SK-MEL-5 (cell line): ENCODE data around the gene TRAF2. TPM values are rescaled to one million over a fixed set of nuclear protein-coding genes. Genes with fewer than 3 reads are reported as not detected.
"Not testable (repeated sequence)": the region's sequence is repeated elsewhere in the genome, so short reads cannot be mapped to it uniquely, and the experiment has no call there.

Experiments used
- DNase-seq: peaks from one replicate; pipeline ENCODE4 v3.0.0-alpha.2; 2016; ENCODE audit warnings: low read depth, low spot score
- in situ Hi-C: cut with HindIII; loops from 2 replicates; pipeline ENCODE4 v1.10.0; 2016; ENCODE audit warnings: low sequenced_read_pairs, high pct_unique_total_duplicates, low pct_unique_long_range_greater_than_20kb
- polyA plus RNA-seq, 2 experiments: library from polyadenylated mRNA; depleted of rRNA; stranded (reverse); fragments of >200 nt; gene quantifications; 2 replicates each; pipeline ENCODE4 v1.2.3, GENCODE V29; 2015
- total RNA-seq: library from RNA; depleted of rRNA; stranded (reverse); fragments of >200 nt; shearing (Covaris generic); gene quantifications from 2 replicates; pipeline ENCODE4 v1.2.3, GENCODE V29; 2014; rRNA removed

The TRAF2 gene, protein sequence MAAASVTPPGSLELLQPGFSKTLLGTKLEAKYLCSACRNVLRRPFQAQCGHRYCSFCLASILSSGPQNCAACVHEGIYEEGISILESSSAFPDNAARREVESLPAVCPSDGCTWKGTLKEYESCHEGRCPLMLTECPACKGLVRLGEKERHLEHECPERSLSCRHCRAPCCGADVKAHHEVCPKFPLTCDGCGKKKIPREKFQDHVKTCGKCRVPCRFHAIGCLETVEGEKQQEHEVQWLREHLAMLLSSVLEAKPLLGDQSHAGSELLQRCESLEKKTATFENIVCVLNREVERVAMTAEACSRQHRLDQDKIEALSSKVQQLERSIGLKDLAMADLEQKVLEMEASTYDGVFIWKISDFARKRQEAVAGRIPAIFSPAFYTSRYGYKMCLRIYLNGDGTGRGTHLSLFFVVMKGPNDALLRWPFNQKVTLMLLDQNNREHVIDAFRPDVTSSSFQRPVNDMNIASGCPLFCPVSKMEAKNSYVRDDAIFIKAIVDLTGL
- total RNA-seq: 13.5 and 16.4 TPM in 2 replicates
- 29.8 and 36.4 TPM in 2 replicates for polyA plus RNA-seq (2015; cell fraction: cytosol; rRNA removed)
- polyA plus RNA-seq (2015; cell fraction: nucleus; rRNA removed): 43.3 and 44.2 TPM in 2 replicates

DNA sequence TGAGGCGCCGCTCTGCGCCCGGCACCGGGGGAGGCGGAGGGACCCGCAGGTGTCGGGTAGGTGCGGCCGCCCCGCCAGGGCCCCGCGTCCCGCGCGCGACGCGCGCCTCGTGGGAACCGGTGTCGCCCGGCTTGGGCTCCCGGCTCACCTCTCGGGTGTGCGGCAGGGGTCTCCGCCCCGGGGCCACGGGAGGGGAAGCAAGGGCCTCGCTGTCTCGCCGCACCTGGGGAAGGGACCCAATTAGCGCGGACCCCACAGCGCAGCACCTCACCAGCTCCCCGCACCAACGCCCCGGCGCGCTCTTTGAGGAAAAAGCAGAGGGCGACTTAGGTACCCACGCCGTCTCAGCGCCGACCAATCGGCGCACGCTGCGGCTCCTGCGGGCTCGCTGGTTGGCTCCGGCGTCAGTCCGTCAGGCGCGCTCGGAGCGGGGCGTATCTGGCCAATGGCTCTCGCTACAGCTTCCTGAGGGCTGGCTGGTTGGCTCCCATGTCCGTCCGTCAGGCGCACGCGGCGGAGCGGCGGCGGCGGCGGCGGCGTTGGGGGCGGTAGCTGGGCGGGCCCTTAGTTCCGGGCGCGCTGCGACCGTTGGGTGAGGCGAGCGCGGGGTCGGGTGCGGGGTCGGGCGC, at the start of gene TRAF2:
Gene TRAF2 (plus strand): TSS at position 567 of the 629 bp plus-strand sequence. CDS start 12,225 bp downstream, outside the sequence.
- peak; percentile 97 for DNase-seq
- in situ Hi-C loops: no loop called here

DNA sequence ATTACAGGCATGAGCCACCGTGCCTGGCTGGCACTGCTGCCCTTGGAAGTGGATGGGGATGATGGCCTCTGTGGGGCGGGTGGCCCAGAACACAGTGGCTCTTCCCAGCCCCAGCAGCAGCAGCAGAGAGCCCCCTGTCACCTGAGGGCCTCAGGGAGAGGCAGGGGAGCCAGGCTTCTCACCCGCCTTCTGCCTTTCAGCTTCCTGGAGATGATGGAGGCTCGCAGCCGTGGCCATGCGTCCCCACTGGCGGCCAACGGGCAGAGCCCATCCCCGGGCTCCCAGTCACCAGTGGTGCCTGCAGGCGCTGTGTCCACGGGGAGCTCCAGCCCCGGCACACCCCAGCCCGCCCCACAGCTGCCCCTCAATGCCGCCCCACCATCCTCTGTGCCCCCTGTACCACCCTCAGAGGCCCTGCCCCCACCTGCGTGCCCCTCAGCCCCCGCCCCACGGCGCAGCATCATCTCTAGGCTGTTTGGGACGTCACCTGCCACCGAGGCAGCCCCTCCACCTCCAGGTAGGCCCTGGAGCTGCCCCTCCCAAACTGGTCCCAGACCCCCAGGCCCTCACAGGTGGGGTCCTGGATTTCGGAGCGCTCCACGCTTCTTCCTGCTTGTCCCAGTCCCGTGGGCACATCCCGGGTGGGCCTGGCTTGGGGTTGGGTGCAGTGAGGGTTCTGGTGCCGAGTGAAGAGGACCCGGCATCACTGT, 49.0 kb upstream of the TRAF2 start:
- DNase-seq: no peak
- in situ Hi-C loops: no loop called here

DNA sequence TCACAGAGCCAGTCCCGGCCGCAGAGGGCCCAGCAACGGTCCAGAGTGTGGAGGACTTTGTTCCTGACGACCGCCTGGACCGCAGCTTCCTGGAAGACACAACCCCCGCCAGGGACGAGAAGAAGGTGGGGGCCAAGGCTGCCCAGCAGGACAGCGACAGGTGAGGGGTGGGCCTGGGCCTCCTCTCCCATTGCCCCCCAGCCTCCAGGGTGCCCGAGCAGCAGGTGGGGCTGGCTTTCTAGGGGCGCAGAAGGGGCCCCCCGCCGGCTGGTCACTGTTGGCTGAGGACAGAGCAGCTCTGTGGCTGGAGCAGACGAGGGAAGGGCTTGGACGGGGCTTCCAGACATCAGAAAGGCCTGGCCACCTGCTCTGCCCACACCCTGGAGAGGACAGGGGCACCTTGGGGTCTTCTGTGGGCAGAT, 48.4 kb upstream of the TRAF2 start:
- DNase-seq, in situ Hi-C loops: not testable (repeated sequence)

DNA sequence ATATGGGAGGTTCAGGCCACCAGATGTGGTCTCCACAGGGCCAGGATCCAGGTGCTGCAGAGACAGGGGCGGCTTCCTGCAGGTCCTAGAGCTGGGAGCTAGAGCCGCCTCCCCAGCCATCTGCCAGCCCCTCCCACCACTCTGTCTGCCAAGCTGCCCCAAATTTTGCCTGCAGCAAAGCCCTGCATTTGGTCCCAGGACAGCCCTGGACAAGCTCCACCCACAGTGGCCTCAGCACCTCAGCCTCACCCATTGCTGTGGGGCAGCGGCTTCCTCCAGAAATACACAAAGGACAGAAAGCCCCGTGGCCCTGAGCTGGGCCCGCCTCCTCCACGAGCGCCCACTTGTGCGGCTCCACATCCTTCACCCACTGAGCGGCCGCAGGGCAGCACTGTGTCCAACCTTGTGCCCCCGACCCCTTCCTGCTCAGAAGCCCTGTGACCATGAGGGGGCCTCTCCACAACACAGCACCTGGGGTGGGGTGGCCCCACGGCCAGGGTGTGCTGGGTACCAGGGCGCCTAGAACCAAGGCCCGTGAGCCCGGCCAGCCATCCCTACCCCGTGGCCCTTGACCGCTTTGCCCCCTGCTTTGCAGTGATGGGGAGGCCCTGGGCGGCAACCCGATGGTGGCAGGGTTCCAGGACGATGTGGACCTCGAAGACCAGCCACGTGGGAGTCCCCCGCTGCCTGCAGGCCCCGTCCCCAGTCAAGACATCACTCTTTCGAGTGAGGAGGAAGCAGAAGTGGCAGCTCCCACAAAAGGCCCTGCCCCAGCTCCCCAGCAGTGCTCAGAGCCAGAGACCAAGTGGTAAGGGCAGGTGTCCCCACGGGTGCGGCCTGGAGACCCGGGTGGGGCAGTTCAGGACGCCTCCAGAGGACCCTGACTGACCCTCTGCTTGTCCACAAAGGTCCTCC, 47.7 kb upstream of the TRAF2 start:
- in situ Hi-C loops: no loop called here
- no peak for DNase-seq

DNA sequence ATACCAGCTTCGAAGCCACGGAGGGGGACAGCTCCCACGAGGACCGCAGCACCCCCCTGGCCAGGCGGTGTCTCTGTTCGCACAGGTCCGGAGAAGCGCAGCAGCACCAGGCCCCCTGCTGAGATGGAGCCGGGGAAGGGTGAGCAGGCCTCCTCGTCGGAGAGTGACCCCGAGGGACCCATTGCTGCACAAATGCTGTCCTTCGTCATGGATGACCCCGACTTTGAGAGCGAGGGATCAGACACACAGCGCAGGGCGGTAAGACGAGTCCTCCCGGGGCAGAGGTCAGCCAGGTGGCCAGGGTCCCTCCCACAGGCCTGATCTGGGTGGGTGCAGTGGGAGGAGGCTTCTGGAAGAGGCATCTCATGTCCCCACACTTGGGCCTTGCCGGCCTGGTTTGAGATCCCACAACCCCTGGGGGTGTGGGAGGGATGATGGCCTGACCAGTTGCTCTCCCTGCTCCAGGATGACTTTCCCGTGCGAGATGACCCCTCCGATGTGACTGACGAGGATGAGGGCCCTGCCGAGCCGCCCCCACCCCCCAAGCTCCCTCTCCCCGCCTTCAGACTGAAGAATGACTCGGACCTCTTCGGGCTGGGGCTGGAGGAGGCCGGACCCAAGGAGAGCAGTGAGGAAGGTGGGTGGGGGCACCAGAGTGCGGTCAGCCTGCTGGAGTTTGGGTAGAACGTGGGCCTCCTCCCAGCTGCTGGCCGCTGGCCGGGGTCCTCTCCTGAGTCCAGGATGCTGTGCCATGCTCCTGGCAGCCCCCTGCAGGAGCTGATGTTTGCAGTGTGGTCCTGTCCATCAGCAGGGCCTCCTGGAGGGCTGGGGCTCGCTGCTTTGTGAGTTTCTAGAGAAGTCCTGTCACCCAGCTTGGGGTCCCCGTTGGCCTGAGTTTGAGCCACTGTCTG, 46.8 kb upstream of the TRAF2 start:
- DNase-seq: no peak
- in situ Hi-C loops: no loop called here

DNA sequence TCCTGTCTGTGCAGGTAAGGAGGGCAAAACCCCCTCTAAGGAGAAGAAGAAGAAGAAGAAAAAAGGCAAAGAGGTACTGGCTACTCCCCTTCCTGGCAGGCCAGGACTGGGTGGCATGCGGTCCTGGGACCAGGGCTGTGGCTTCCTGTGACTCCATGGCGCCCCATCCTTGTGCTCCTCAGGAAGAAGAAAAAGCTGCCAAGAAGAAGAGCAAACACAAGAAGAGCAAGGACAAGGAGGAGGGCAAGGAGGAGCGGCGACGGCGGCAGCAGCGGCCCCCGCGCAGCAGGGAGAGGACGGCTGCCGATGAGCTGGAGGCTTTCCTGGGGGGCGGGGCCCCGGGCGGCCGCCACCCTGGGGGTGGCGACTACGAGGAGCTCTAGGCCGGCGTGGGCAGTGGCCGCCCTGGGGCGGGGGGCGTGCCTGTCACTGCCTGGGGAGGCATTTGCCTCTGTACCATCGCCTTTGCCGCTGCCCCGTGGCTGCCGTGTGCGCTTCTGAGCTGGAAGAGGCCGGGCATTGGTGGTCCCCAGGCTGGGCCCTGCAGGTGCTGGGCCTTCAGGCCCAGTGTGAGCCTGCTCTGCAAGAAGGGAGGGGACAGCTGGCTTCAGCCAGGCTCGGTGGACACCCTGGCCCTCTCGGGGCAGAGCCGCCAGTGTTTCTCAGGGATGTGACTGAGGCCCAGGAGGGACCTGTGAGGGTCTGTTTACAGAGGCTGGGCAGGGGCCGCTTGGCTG, 46.0 kb upstream of the TRAF2 start:
- in situ Hi-C loops: no loop called here

DNA sequence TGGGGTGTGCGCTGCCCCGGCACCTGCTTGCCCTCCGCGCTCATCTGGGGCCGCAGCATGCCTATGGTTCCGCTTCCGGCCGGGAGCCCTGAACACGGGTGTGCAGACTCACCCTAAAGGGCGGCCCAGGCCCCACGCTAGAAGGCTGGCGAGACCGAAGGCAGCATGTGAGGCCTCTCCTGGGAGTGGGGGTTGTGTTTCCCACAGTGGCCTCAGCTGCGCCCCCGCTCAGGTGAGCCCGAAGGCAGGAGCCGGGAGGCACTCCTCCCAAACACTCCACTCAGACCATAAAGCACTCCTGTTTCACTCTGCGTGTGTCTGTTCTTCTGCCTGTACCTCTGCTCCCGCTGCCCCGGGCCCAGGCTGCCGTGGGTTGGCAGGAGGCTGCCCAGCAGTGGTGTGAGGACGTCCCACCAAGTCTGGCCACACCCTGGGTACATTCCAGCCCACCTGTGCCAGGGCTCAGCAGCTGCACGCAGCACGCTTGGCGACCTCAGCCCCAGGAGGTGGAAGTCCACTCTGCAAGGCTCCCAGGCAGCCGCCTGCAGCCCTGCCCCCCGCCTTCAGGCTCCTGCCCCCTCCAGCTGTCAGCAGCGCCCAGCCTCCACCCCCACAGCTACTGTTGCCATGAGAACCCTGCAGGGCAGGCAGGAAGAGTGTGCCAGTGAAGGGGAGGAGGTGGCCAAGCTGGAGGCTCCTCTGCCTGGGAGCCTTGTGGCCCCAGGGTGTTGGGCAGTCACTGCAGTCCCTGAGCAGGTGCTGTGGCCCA, 45.3 kb upstream of the TRAF2 start:
- DNase-seq: no peak
- in situ Hi-C loops: no loop called here

More for the DNA sequence above, 46.0 kb upstream of the TRAF2 start:
- DNase-seq: no peak

DNA sequence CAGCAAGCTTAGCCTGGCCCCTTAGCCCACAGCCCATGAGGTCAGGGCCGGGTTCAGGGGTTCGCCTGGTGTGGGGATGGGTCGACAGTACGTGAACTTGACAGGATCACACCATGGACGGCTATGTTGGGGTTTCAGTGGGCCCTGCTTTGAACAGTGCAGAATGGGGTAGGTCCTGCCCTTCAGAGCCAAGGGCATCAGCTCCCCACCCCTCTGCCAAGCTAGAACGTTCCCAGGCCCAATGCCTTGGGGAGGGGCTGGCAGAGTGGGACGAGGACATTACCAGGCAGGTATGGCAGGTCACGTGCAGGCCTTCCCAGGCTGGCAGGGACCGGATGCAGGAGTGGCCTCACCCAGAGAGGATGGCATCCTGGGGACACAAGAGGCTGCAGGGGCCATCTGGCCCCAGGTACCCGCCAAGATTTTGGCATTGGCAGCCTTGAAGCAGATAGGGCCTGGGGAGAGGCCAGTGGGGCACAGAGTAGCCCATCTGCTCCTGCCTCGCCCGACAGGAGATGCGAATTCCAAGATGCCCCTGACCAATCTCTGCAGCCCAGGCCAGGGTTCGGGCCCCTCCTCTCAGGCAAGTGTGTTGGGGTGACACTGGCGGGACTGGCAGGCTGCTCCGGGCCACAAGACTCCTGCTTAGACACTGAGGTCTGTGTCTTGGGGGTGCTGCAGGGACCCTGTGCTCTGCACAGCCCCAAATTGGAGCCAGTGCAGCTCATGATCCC, 44.5 kb upstream of the TRAF2 start:
- DNase-seq, in situ Hi-C loops: not testable (repeated sequence)

DNA sequence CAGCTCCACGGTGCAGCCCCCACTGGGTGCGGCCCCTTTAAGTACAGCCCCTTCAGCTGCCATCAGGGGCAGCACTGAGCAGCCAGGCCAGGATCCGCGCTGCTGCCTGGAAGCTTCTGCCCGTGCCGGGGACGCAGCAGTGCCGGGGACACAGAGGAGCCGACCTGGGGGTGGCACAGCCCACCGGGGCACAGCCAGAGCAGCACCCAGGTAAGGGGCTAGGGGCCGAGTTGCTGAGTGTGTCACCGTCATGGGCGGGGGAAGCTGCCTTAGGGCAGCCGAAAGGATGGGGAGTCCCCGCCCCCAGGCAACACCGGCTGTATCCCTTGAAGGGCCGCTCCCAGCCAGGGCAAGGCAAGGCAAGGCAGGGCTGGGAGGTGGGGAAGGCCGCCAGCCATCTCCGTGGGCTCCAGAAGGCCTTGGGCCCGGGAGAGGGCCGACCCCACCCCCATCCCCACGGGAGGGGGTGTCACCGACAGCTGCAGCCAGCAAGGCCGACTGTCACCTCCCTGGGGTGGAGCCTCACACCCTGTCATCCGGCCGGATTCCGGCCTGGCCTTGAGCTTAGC, 43.9 kb upstream of the TRAF2 start, which contains the start of gene AJM1:
Gene AJM1 (plus strand): TSS at position 99 of the 569 bp plus-strand sequence. CDS start 1,937 bp downstream, outside the sequence.
- peak; percentile 78 for DNase-seq
- in situ Hi-C loops: not testable (repeated sequence)

DNA sequence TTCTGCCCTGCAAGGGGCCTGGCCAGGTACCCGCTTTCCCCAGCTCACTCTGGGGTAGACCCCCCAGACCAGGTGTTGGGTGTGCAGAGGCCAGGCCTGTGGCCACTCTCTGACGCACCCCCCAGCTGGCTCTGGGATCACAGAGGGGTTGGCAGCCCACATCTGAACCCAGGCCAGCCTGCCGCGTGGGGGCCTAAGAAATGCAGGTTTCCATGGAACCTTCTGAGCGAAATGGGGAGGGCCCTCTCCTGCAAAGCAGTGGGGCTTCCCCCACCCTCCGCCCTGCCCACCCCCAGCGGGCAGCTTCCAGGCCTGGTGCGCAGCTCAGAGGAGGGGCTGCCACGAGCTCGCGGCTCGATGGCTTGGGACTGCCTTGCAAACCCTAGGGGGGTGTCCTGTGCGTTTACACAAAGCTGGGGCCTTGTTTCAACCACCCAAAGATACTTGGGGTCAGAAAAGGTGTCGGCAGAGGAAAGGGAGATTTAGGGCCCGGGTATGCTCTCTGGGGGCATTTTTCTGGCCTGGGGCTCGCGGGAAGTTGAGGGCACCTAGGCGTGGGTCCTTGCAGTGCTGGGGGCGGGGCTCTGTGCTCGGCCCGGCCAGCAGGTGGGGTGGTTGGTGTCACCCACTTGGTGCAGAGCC, 43.0 kb upstream of the TRAF2 start:
- DNase-seq, in situ Hi-C loops: not testable (repeated sequence)

DNA sequence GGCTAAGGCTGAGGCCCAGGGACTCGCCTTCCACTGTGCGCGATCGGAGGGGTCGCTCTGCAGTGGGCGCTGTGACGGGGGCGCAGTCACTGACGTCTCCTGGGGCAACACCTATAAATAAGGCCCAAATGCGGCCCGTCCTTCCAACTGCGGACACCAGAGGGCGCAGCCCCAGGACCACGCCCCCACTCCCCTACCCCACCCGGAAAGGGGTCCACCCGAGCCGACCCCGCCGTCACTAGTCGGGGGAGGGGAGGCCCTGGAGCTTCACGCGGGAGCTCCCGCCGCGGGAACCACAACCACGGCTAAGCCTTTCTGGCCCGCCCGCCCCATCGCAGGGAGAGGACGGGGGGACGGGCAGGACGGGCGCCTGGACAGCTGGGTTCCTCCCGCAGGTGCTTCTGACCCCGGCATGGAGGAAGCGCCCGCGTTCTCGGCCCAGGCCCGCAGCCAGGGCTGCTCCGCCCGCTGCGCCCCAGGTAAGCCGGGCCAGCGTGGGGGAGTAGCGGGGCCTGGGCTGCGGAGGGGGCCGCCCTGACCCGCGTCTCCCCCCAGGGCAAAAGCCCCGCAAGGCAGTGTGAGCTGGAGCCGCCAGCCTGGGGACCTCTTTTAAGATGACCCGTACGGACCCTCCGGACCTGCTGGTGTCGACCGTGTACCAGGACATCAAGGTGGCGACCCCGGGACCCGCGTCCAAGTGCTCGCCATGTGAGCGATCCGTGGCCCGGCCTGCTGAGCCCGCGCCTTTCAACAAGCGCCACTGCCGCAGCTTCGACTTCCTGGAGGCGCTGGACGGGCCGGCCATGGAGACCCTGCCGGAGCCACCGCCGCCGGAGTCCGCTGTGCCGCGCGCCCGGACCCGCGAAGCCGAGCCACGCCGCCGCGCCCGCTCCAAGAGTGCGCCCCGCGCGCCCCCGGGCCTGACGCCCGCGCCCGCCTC, 42.2 kb upstream of the TRAF2 start:
- in situ Hi-C loops, DNase-seq: not testable (repeated sequence)

DNA sequence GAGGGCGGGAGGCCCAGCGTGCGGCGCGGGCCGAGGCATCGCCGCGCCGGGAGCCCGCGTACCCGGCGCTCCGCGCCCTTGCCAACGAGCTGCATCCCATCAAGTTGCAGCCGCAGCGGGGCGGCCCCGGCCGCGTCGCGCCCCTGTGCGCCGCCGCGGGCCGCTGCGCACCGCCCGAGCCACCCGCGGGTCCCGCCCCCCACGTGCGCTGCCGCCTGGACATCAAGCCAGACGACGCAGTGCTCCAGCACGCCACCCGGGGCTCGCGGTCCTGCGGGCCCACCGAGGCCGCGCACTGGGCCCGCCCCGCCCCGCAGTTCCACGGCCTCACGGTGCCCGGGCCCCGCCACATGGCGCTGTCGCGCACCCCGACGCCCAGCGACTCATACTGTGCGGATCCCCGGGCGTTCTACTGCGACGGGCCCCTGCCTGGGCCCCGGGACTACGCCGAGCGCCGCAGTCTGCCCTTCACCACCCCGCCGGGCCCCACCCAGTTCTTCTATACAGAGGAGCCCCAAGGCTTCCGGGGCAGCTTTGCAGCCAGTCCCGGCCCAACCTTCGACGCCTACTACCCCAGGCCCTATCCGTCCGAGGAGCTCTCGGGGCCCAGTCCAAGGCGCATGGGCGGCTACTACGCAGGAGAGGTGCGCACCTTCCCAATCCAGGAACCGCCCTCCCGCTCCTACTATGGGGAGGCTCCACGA, 41.4 kb upstream of the TRAF2 start:
- DNase-seq: no peak
- in situ Hi-C loops: no loop called here
